K562 (cell line): ENCODE data around the gene ABAT.

ENCODE experiments used
- ARID3B ChIP-seq: fragments of 250-450 bp; sonication (Bioruptor Pico); IDR thresholded peaks from 2 replicates; pipeline ENCODE4 v1.4.0; 2020; ENCODE audit warnings: borderline replicate concordance
- CTCF ChIP-seq, 3 experiments: IDR thresholded peaks in 2 of 3; conservative IDR thresholded peaks in 1 of 3; 2 replicates each; pipeline ENCODE4 v1.5.1; 2011 to 2012; ENCODE audit warnings: low read length in 3 of 3, mild to moderate bottlenecking in 3 of 3, control low read depth in 2 of 3, improper control_type of control experiment in 1 of 3, inconsistent platforms in 1 of 3, low read depth in 1 of 3, mixed read lengths in 1 of 3, moderate library complexity in 1 of 3; ENCODE audit not compliant: insufficient read depth in 2 of 3
- ETS1 ChIP-seq: conservative IDR thresholded peaks from 2 replicates; pipeline ENCODE4 v1.6.1; 2011; ENCODE audit warnings: low read depth, mild to moderate bottlenecking, low read length; ENCODE audit not compliant: control insufficient read depth
- GABPA ChIP-seq: fragments of 200-800 bp; sonication (Bioruptor generic); conservative IDR thresholded peaks from 2 replicates; pipeline ENCODE4 v1.6.1; 2016; ENCODE audit warnings: low read depth, missing genetic modification characterization, missing compliant biosample characterization
- POLR2A ChIP-seq: fragments of 450-650 bp; conservative IDR thresholded peaks from 2 replicates; pipeline ENCODE4 v1.6.1; 2016
- SMC3 ChIP-seq: conservative IDR thresholded peaks from 2 replicates; pipeline ENCODE4 v1.6.1; 2011; ENCODE audit warnings: low read depth, low read length, improper control_type of control experiment; ENCODE audit not compliant: insufficient read depth
- SPI1 ChIP-seq: IDR thresholded peaks from 2 replicates; pipeline ENCODE4 v1.6.1; 2011; ENCODE audit warnings: low read depth, low read length, control low read depth, borderline replicate concordance
- SRSF7 ChIP-seq: fragments of 200-400 bp; formaldehyde crosslinking; optimal IDR thresholded peaks from 2 replicates; pipeline ENCODE3; 2017; ENCODE audit warnings: mild to moderate bottlenecking, low read depth, low read length
- TAF1 ChIP-seq: IDR thresholded peaks from 2 replicates; pipeline ENCODE4 v1.6.1; 2011; ENCODE audit warnings: mild to moderate bottlenecking, low read length, moderate library complexity; ENCODE audit not compliant: insufficient read depth, control insufficient read depth, severe bottlenecking; ENCODE audit errors: extremely low read depth
- TEAD4 ChIP-seq, 2 experiments: sonication (generic) in 1 of 2; formaldehyde crosslinking in 1 of 2; IDR thresholded peaks; 2 replicates each; pipeline versions ENCODE4 v1.6.1 to v1.8.0; 2012 to 2022; ENCODE audit warnings: borderline replicate concordance in 1 of 2, inconsistent platforms in 1 of 2, low read length in 1 of 2, mild to moderate bottlenecking in 1 of 2, missing genetic modification reagents in 1 of 2
- XRCC4 ChIP-seq: IDR thresholded peaks from one replicate; pipeline ENCODE4 v1.6.1; 2011; ENCODE audit not compliant: insufficient read depth, insufficient read length; ENCODE audit errors: extremely low read depth
- YY1 ChIP-seq, 3 experiments: IDR thresholded peaks; 2 replicates each; pipeline ENCODE4 v1.6.1; 2011; ENCODE audit warnings: low read length in 2 of 3, mild to moderate bottlenecking in 2 of 3, moderate library complexity in 2 of 3, borderline replicate concordance in 1 of 3, control low read depth in 1 of 3, low read depth in 1 of 3; ENCODE audit not compliant: insufficient read depth in 3 of 3, insufficient replicate concordance in 2 of 3, control insufficient read depth in 1 of 3, insufficient read length in 1 of 3; ENCODE audit errors: extremely low read depth in 1 of 3
- ZNF778 ChIP-seq: fragments of 450-650 bp; formaldehyde crosslinking; IDR thresholded peaks from 2 replicates; pipeline ENCODE4 v1.4.0; 2020; ENCODE audit warnings: mild to moderate bottlenecking, moderate library complexity
- ZSCAN32 ChIP-seq: fragments of 450-650 bp; formaldehyde crosslinking; IDR thresholded peaks from 2 replicates; pipeline ENCODE4 v1.4.0; 2020; ENCODE audit warnings: mild to moderate bottlenecking, moderate library complexity

- TF ChIP-seq ZSCAN32 (no peak), XRCC4 (no peak), TEAD4 (IDR thresholded peaks at IDR 0.05; ENCODE audit: low read length) (no peak), TEAD4 (CRISPR knock-in tag; IDR thresholded peaks at IDR 0.05; ENCODE audit: borderline replicate concordance) (peak; percentile 84; the same call in 1 of the 2 replicates), CTCF (IDR thresholded peaks at IDR 0.05 in 2 of 3, conservative IDR thresholded peaks at IDR 0.05 in 1 of 3; ENCODE audit: insufficient read depth in 2 of 3, low read depth in 1 of 3, low read length in 3 of 3) (no peak), SPI1 (0 out of 2 replicates have a peak, but pooled peaks have one; percentile 32), ARID3B (CRISPR knock-in tag) (no peak), TAF1 (peak; percentile 54), POLR2A (peak; percentile 92), ZNF778 (CRISPR knock-in tag) (no peak), YY1 (IDR thresholded peaks at IDR 0.05; ENCODE audit: borderline replicate concordance in 1 of 3, control insufficient read depth in 1 of 3, extremely low read depth in 1 of 3, insufficient read depth in 3 of 3, insufficient read length in 1 of 3, insufficient replicate concordance in 2 of 3, low read depth in 1 of 3, low read length in 2 of 3) (peak in 2 of 3 experiments; percentile 11 to 70), GABPA (tag) (peak; percentile 96), SRSF7 (no peak), ETS1 (peak; percentile 83; the same call in 1 of the 2 replicates), SMC3 (no peak)
Observed at GRCh38 chr16:8797364-8798173, 123.2 kb downstream of the ABAT start, which contains the start of the genes PMM2 and TMEM186.
